Measurements from ENCODE around the gene PALM2AKAP2. TPM values are rescaled to one million over a fixed set of nuclear protein-coding genes. Genes with fewer than 3 reads are reported as not detected.

Gene PALM2AKAP2
- total and polyA plus RNA-seq, 2 experiments from 2014 or later, result 2.7 to 7.0 TPM

DNA sequence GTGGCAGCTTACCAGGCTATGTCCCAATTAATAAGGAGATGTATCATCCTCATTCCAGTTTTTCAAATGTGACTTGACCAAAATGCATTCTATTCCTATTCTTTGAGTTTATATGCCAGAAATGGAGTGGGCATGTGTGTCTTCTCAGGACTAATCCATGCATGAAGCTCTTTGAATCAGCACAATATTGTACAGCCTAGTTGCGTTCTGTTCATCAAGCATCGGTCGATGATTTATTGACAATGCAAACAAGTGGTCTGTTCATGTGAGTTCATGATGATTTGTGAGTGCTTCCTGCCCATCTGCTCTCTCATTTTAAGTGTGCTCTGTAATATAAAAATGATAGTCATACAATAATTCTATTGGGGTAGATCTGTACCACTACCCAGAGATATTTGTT lies 48.3 kb downstream of the PALM2AKAP2 start:
- Histone ChIP-seq H3K4me1 (ENCODE audit: insufficient read depth) (no peaks in the 10 kb centered on the region), H3K4me3 (no peak overlapping the region), H3K36me3 (replicated peaks; ENCODE audit: insufficient read depth, low read depth) (no peaks in the 10 kb centered on the region), H3K27ac (no peak overlapping the region), H3K27me3 (no peaks in the 10 kb centered on the region), H3K9me2 (replicated peaks; ENCODE audit: insufficient read depth) (no peaks in the 10 kb centered on the region), H3K4me2 (no peak overlapping the region), H3K79me2 (no peaks in the 10 kb centered on the region), H3K9me3 (ENCODE audit: low read depth) (no peaks in the 10 kb centered on the region), H2AFZ (no peak overlapping the region), H4K20me1 (ENCODE audit: insufficient read depth, poor library complexity, severe bottlenecking) (no peaks in the 10 kb centered on the region)
- TF ChIP-seq CTCF (IDR thresholded peaks at IDR 0.05; ENCODE audit: poor library complexity) (no peak), EZH2 (IDR thresholded peaks at IDR 0.05; ENCODE audit: borderline replicate concordance) (no peak), EZH2phosphoT487 (IDR thresholded peaks at IDR 0.05; ENCODE audit: low read depth, severe bottlenecking, unreplicated experiment) (no peak)
- DNase-seq (ENCODE audit: low spot score), result no peak
- 94% methylated on average over 3 of the region's 3 CpGs for WGBS (ENCODE audit: low lambda C conversion rate, missing lambda C conversion rate)
